ENCODE measurements around the gene WNT1.

Gene WNT1

DNA sequence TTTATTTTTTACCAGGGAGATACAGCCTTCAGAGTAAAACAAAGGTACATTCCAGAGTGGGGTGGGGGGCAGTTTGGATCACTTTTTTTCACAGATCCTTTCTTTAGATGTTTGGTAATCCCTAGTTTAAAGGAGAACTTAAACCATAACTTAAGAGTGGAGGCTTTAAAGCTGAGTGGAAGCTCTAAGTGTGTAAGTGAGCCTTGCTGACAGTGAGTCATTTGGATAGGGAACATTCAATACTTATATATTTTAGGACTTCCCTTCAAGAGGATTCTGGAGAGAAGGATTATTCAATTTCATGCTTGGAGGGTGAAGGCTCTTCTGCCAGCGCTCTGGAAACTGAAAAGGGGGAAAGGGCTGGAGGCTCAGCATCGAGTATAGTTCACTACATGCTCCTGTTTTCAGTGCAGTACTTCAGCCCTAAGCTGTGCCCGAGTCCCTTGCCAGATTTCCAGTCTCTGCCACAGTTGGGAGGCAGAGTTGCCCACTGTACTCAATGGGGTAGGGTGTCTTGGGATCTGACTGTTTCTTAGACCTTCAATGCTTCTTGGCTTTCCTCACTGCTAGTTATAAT, 32.1 kb downstream of the WNT1 start:
- no peak for DNase-seq

DNA sequence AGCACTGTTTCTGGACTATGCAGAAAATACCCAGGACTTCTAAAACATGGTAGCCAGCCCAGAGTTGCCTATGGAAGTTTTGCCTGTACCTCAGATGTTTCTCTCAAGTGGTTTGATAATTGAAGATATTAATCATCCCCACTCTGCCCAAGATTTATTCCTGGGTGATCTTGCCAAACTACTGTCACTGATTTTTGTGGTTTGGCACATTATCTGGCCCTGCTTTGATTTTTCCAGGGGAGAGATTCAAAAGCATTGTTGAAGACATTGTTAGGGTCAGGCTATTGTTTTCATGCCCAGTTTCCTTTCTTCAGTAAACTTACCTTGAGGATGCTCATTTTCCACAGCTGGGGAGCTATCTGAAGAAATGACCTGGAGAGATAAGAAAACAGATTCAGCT, 34.6 kb downstream of the WNT1 start:
- no peak for DNase-seq

DNA sequence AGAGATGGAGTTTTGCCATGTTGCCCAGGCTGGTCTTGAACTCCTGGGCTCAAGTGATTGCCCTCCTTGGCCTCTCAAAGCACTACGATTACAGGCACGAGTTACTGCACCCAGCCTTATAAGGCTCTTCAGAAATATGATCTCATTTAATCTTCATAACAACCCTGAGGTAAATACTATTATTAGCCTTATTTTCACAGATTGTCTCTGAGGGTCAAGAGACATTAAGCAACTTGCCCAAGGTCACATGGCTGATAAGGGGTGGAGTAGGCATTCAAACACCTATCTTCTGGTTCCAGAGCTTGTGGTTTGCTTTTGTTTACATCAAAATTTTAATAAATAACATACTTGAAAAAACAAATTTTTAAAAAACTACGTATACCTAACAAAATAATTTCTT, 35.3 kb downstream of the WNT1 start:
- no peak for DNase-seq

DNA sequence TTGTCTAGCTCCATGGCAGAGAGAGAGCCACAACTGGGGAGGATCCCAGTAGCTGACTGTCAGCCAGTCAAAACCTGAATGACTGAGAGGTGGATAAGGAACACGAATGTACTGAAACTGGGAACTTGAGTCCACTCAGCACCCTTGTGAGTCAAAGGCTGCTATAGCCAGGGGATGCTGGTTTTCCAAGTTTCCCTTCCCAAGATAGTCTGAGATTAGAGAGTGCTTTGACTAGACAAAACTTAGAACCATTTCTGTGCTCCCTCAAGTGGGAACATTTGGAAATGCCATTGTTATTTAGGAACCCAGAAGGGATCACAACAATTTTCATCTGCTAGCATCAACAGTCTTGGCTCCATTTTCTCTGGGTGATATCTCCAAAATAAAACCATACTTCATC, 36.4 kb downstream of the WNT1 start:
- DNase-seq, result no peak

DNA sequence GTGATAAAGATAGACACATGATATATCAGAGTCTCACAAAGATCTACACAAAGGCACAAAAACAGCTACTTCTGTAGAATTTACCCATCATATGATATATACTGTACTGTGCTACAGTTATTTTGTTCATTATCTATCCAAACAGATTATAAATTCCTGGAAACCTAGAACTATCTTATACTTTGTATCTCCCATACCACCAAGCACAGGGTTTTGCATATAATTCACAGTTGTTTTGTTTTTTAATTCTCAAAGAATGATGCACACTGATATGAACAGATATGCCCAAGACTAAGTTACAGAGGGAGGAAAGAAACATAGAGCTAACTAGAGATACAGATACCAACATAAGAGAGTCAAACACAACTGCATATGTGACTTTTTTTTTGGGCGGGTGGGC, 37.1 kb downstream of the WNT1 start:
- DNase-seq, result no peak

DNA sequence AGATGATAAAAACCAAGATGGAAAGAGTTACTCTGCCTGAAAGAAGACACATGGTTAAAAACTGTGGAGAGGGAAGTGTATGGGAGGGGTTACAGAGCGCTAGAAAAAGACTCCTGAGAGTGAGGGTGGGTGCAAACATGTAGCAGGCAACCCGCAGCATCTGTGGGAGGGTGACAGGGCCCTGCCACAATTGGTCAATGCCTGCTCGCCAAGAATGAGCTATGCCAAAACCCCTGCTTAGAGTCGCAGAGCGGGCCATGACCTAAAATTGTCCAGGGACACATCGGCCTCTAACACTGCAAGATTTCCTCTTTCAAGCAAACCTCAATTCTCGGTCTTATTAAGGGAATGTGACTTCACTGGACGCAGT, 39.8 kb downstream of the WNT1 start:
- DNase-seq, result peak; percentile 76

DNA sequence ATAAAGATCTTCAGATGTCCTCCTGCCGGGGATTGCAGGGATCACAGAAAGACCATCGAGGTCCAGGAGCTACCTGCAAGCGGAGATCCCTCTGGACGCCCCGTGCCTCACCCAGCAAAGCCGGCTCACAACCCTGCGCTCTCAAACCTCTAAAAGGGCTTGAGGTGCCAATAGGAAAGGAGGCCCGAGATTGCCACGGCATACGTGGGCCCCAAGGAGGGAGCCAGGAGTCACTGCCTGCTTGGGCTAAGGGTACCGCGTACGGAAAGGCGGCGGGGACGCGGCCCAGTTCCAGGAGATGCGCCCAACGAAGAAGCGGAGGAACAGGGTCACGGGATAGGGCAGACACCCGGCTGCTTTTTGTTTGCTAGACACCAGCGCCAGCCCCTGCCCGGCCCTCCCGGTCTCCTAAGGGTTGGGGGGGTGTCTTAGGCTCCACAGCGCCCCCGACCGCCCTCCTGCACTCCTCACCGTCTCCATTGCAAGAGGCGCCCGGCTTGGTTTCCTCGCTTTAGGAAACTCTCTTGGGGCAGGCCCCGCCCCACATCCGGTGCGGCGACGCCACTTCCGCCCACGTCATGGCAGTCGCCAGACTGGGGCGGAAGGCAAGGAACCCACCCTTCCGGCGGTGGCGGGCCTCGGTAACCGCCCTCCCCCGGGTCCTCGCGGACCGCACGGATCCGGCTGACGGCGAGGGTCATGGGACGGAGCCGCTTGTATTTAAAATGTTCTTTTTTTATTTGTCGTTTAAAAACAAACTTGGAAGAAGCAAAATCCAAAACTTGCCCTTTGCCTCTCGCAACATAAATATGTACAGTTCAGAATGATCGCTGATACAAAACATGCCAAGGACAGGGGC, 40.4 kb downstream of the WNT1 start, which contains the start of gene PRKAG1:
Gene PRKAG1 (minus strand): TSS at position 516 of the 859 bp plus-strand sequence. CDS start 36 bp downstream, at position 480.
- DNase-seq, result peak; percentile 97

DNA sequence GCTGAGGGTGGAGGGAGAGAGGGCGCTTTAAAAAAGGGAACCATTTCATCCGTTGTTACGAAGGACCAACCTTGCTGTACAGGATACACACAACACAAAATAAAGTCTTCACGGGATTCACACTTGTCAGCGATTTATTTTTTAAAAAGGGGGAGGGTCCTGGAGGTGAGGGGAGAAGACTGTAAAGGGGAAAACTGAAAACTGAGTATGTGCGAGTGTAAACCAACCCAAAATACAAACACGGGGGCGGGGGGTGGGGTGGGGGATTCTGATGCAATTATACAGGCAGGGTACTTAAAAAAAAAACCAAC, 41.0 kb downstream of the WNT1 start:
- no peak for DNase-seq

DNA sequence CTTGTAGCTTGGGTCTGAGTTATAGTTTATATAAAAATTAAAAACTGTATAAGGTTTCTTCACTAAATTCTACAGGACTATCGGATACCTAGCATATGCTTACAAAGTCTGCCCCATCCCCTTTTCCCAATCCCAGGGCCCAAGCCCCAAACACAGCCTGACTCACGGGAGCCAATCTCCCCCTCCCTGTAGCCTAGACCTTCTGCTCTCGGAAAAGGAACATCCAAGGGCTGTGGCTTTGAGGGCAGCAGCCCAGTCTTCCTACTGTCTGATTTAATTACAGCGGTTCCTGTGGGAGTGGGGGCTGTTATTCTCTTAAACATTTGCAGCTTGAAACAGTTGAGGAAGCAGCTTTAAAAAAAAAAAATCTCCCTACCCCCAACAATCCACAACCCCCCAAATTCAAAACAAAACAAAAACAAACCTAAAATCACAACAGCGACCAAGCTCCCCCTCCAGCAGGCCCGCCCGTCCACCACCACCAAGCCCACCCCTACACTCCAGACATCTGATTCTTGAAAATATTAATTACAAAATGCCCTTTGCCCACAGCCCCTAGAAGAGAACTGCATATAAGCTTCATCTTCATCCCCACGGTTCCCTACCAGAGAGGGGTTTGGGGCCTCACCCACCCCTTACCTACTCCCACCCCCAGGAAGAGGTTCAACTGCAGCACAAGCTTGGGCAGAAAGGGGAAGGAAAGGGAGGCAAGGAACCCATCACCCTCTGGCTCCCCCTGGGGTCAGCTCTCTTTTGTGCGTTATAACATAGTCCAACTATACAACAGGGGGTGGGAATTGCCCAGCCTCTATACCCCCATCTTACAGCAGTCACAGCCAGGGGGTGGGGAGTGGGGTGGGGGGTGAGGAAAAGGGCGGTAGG, 41.6 kb downstream of the WNT1 start:
- peak; percentile 63 for DNase-seq

DNA sequence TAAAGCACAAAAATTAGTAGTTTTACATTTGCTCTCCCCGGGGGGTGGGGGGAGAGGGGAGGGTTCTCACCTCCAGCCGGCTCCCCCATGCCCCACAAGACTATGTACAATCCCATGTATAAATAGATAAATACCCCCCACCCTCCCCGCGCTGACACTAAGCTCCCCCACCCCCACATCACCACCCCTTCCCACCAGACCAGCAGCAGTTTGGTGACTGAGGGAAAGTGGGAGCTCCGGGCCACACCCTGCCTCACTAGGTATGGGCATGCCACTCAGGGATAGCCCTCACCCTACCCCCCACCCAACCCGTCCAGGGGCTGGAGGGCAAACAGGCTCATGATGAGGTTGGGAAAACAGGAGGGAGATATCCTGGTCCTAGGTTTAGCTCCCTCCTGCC, 42.3 kb downstream of the WNT1 start:
- peak; percentile 44 for DNase-seq

DNA sequence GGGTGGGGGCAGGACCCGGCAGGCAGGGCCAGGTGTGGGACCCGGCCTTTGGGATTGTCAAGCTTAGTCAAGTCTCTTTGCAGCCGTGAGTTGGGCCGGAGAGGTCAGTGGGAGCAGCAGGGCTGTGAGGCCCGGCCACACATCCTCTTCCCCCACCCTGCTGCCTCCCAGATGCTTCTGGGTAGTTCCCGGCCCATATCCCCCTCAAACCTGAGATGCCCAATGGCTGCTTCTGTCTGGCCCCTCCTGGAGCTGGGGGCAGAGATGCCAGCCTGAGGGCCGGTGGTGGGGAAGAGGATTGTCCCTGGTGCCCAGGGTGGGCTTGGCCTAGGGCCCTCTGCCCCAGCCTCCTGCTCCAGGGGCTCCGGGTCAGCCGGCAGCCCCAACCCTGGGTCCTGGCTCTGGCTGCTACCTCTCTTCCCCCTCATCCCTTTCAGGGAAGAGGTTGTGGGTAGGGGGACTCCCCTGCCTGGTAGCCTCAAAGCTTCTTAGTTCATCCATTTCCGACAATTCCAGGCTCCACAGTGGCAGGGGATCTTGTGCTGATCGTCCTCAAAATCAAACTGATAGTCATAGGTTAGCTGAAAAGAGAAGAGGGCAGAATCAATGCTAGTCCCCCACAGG, 43.3 kb downstream of the WNT1 start:
- DNase-seq, result peak; percentile 49

DNA sequence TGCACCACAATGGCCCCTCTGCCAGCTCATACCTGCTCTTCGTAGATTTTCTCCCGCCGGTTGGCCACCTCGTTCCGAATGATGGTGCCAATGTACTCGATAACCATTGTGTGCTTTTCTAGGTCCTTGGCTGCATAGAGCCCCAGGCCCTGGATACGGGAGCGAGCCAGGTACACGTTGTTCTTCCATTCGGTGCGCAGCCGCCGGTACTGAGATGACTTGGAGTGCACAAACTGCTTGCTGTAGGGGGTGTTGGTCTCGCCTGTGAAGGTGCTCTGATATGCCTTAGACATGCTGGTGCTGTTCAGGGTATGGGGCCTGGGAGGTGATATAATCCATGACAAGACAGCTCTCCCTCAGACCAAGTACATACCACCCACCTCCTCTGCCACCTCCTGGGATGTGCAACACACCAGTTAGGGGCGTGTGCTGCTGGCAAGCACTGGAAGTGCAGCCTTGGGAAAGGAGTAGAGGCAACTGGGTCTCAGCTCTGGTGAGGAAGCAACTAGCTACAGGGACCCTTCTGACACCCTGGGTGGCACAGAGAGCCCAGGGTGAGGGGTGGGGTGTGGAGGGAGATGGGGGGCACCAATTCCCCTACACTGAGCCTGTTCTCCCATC, 44.5 kb downstream of the WNT1 start:
- DNase-seq, result peak; percentile 47

DNA sequence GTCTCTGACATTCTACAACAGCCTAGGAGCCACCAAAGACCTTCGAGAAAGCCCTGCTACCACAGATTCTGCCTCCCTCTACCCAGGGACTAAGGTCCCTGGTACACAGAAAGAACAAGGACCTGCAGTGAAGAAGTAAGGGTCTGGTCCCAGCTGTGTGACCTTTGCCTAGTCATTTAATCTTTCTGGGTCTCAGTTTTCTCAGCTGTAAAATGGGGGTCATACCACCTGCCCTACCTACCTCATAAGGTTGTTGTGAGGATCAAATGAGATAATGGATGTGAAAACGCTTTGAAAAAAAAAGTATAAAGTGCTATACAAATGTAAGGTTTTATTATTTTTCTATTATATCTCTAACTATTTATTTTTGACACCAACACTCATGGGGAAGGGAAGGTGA, 45.7 kb downstream of the WNT1 start:
- no peak for DNase-seq

DNA sequence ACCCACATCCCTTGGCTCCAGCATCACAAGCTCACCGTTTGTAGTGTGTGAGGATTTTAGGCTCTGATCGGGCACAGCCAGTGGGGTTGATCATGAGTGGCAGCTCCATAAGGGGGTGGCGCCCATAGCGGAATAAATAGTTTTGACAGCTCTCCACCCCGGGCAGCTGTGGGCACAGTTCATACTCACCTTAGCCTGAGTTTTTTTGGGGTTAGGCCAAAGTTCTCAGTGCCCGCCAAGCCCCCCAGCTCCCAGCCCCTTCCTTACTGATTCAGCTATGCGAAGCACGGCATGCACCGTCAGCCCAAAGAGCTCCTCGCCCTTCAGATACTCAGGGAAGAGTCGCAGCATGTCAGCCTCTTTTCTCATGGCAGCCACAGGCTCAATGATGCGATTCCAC, 46.4 kb downstream of the WNT1 start:
- no peak for DNase-seq

DNA sequence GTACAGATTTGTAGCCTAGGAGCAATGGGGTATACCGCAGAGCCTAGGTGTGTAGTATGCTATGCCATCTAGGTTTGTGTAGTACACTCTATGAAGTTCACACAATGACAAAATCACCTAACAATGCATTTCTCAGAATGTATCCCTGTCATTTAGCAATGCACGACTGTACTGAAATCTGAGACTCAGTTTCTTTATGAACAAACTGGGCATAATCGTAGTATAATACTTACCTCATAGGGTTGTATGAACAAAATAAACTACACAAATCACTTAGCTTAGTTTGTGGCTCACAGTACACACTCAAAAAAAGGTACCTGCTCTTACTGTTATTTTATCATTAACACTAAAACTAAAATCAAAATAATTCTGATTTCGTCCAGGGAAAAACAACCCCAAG, 47.3 kb downstream of the WNT1 start:
- no peak for DNase-seq

DNA sequence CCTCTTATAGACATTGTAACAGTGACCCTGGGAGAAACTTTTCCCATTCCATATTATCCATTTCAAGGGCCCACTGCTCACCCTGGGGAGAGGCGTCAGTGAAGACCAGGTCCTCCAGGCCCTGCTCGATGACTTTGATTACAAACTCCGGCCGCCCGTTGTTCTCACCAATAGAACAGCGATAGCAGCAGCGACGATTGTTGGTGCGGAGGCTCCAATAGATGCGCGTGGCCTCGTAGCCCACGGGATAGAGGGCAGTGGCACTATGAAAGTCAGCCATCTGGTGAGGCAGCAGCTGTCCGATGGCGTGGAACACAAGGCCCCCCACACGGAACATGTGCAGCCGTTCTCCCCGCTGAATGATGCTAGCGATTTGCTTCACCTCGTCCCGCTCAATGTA, 48.0 kb downstream of the WNT1 start:
- DNase-seq, result peak; percentile 41

DNA sequence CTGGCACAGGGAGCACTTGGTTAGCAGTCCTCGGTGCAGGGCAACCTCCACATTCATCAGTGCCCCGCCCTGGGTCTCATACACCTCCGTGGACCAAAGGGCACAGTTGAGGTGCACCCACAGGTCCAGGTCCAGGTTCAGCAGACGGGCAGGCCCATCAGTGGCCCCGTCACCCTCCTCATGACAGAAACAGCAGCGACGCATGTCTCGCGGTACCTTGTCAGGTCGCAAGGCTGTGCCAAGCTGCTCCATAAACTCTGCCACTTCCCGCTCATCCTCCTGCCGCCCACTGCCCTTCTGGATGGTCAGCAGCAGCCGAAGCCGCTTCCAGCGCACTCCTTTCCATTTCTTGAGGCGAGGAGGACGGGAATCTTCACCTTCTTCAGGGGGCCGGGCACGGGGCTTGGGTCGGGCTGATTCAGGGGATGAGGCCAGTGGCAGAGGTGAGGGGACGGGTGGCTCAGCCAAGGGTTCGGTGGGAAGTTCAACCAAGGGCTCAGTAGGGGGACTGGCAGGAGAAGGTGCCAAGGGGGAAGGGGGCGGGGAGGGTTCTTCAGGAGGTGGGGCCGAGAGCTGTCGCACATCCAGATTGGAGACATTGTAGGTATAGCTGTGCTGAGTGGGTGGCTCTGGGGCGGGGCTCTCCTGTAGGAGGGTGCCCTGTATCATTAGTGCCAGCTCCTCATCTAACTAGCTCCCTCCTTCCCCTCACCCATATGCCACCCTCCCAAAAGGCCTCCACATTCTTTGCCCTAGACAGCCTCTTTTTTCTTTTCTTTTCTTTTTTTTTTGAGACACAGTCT, 48.8 kb downstream of the WNT1 start:
- peak; percentile 41 for DNase-seq

DNA sequence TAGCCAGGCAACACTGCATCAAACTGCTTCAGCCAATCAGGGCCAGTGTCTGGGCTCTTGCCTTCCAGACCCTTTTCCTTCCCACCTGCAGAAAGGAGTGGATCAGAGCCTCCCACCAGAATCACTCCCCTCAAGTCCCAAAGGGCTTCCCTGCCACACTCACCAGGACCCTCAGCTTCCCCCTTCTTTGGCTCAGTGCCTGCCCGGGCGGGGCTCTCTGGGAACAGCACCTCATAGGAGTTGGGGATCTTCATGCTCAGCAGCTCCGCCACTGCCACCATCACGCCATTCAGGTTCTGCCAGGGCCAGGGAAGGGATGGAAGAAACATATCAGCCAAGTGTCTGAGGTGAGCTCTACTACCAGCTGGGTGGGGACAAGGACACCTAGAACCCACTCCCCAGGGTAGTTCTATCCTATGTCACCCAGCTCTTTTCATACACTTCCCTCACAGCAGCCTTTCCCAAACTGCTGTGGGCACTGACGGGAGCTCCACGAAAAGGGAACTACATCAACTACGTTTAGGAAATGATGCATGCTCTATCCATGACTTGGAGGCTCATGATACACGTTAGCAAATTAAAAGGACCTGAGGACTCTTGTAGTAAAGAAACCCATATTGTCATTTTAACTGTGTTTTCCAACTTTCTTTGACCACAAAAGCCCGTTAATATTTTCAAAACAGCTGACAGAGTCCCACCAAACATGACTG, 49.9 kb downstream of the WNT1 start:
- DNase-seq, result peak; percentile 44

DNA sequence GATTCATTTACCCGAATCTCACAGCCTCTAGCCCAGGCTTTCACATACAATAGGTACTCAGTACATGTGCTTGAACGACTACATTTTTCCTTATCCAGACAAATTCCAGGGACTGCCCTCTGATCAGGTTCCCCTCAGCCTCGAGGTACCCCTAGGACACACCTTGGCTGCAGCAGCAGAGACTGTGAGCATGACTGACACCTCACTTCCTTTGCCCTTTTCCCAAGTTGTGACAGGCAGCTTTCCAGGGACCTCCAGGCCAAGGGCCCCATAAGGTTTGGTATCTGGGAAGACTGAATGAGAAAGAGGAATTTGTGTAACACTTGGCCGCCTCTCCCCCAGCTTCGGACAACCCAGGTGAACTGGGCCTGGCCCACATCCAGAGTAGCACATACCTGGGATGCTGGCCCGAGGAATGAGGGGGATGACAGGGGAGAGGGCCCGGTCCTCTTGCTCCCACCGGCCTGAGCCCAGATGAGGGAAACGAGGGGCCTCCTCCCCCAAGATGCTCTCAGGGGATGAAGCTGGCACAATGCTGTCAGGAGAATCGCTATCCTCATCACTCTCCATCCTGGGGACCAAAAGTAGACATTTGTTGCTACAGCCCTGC, 50.6 kb downstream of the WNT1 start:
- no peak for DNase-seq

DNA sequence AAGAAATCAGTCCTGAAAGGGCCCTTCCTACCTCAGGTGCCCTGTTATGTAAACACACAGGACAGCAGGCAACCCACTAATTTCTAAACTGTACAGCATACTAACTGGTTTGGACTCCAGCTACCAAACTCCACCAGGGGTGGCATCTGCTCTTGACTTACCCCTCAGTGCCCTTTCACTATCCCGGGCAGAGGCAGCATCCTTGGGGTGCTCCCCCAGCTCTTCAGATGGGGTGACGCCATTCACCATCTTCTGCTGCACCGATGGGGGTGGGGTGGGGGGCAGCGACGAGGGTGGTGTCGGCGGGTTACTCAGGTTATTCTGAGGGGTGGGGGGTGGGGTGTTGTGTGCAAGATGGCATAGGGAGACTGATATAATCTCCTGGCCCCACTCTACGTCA, 52.0 kb downstream of the WNT1 start:
- DNase-seq, result no peak
